Measurements from ENCODE around the gene UNC93B1.

DNA sequence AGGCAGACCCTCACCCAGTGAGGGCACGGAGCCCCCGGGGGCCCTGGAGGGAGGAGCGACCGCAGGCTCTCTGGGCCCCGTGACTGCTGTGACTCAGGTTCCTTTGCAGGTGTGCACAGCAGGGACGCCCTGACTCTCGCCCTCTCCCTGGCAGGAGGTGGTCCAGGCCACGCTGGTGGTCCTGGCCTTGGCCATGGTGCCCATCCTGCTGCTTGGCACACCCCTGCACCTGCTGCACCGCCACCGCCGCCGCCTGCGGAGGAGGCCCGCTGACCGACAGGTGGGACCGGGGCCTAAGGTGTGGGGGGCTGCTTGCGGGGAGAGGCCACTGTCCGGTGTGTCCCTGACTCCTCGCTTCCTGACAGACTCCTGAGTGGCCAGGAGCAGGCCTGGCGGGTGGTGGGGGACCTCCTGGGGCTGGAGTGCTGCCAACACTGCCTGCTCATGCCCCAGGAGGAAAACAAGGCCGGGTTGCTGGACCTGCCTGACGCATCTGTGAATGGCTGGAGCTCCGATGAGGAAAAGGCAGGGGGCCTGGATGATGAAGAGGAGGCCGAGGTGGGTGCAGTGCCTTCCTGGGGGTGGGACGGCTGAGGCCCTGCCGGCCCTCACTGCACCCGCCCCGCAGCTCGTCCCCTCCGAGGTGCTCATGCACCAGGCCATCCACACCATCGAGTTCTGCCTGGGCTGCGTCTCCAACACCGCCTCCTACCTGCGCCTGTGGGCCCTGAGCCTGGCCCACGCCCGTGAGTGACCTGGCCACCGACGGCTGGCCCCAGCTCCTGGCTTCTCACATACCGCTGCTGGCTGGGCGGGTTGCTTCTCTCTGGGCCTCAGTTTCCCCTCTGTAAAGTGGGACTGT lies 45.8 kb upstream of the UNC93B1 start:
- TF ChIP-seq CTCF (IDR thresholded peaks at IDR 0.05 in 8 of 11, conservative IDR thresholded peaks at IDR 0.05 in 3 of 11) (no peak), POLR2A (IDR thresholded peaks at IDR 0.05) (no peak)
